Measurements from ENCODE around the gene SDCBP2. TPM values are rescaled to one million over a fixed set of nuclear protein-coding genes. Genes with fewer than 3 reads are reported as not detected.
A peak's percentile ranks its signal among the peaks of the same experiment; 100 is the strongest.

SDCBP2 gene
- polyA plus RNA-seq, 3 donors, result 2.2 to 2.4 (median 2.2) TPM

DNA sequence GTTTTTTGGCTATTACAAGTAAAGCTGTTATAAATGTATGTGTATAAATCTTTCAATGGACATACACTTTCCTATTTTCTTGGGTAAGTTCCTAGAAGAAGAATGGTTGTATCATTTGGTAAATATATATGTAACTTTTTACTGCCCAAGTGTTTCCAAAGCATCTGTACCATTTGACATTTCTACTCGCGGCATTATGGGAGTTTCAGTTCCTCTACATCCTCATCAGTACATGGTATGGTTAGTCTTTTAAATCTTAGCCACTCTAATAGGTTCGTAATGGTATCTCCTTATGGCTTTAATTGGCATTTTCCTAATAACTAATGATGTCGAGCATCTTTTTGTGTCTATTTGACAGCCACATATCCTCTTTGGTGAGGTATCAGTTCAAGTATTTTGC lies 49.9 kb downstream of the SDCBP2 start:
- DNase-seq (ENCODE audit: low read depth in 3 of 3, low spot score in 2 of 3), result no peak

DNA sequence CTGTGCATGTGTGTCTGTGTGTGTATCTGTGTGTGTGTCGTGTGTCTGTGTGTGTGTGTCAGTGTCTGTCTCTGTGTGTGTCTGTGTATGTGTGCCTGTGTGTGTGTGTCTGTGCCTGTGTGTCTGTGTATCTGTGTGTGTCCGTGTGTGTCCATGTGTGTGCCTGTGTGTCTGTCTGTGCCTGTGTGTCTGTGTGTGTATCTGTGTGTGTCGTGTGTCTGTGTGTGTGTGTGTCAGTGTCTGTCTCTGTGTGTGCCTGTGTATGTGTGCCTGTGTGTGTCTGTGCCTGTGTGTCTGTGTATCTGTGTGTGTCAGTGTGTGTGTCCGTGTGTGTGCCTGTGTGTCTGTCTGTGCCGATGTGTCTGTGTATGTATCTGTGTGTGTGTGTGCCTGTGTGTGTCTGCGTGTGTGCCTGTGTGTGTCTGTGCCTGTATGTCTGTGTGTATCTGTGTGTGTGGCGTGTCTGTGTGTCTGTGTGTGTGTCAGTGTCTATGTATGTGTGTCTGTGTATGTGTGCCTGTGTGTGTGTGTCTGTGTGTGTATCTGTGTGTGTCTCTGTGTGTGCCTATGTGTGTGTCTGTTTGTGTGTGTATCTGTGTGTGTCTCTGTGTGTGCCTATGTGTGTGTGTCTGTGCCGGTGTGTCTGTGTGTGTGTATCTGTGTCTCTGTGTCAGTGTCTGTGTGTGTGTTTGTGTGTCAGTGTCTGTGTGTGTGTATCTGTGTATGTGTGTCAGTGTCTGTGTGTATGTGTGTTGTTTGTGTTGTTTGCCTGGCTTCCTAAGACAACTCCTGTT lies 51.2 kb downstream of the SDCBP2 start:
- no peak for DNase-seq (ENCODE audit: low read depth in 3 of 3, low spot score in 2 of 3)

DNA sequence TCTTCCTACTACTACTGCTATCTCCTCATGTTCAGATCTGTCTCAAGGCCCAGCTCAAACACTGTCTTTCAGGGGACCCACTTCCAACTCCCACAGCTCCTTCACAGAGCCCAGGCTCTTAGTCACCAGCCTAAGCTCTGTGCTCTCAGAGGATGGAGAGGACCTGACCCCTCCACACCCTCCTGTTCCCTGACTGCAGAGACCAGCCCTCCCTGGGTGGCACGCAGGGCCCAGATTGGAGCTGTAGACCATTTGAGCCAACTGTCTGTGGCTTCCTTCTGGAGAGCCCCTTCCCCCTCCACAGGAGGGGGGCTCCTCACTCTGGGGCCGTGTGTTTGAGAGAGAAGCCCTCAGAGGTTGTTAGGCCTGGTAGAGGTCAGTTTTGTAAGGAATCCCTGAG lies 53.0 kb downstream of the SDCBP2 start:
- DNase-seq (ENCODE audit: low read depth in 3 of 3, low spot score in 2 of 3), result no peak

DNA sequence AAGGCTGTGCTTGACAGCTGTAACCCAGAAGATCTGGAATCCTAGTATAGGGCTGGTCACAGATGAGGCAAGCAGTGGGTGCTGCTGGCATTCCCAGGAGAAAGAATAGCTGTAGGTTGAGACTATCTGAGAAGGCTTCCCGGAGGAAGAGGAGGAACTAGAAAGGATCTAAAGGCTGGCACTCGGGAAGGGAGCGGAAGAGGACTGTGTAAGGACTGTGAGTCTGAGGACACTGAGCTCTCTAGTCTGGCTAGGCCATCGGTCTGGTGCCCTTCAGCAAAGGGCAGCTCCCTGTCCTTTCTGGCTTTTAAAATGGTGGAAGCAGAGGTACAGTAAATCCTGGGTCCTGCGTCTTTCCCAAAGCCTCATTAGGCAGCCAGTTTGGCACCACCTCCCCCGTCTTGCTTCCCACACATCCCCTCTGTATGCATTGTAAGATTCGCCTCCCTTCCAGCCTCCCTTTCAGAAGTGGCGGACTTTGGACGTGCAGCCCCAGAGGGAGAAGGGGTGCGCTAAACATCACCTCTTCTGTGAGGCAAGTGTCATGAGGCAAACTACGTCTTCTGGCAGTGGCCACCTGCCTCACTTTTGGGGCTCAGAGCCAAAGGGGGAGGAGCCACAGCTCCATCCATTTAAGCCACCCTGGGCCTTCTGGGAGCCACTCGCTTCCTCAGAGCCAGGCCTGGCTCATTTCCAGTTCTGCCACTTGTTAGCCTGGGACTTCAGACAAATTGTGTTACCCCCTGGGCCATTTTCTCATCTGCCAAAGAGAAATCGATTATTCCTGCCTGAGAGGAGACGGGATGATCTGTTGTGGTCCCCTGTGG lies 54.2 kb downstream of the SDCBP2 start:
- DNase-seq (ENCODE audit: low read depth in 3 of 3, low spot score in 2 of 3), result no peak

DNA sequence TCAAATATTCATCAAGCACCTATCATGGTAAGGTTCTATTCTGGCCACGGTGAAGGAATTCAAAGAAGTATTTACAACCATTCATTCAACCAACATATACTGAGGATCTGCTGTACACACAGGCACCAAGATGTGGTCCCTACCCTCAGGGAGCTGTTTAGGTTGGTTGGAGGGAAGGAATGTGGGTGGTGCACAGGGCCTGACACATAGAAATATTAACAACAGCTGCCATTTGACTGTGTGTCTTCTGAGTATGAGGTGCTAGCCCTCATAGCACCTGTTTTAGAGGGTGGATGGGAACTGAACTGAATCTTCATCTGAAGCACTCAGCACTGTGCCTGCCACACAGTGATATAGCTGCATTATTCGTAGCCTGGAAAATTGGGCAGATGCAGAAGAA lies 55.6 kb downstream of the SDCBP2 start:
- no peak for DNase-seq (ENCODE audit: low read depth in 3 of 3, low spot score in 2 of 3)

DNA sequence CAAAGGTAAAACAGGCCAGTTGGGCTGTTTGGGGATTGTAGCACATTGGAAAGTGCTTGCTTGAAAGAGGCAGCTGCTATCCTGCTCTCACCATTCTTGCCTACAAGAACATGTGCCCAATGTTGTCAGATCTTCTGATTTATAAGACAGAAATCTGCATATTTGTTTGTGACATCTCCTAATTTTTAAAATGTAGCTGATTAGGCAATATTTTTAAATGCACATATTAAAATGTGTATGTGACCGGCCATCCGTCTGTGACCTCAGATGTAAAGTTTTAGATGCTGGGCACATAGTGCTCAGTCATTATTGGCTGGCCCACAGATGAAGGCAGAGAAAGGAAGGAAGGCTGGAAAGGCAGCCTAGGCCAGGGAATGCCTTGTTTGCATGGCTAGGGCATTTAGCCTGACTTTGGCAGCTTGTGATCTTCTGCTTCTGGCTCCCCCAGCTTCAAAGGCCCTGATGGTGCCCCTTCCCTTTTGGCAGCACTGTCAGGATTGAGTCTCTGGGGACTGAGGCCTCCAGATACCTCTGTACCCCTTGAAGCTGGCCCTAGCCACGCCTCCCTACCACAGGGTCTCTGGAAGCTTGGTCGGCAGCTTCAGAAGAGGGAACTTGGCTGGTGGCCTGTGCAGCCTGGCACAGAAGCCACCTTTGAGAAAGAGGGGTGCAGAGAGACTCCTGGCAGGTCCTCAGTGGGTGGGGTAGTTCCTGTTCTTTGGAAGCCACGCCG lies 56.4 kb downstream of the SDCBP2 start:
- DNase-seq (ENCODE audit: low read depth in 3 of 3, low spot score in 2 of 3), result no peak

DNA sequence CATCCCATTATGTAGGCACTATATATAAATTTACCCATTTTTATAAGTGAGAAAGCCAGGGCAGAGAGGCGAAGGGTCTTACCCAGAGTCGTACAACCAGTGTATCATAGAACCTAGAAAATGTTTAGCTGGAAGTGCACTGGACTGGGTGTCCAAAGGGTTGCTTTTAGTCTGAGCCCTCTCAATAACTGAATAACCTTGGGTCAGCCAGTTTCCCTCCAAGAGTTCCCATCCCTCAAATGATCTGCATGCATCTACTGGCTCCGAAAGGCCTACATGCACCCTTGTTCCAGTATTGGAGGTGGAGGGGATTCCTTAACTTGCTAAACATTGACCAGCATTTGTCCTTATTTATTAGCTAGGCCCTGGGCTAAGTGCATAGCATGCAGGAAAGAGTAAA lies 59.1 kb downstream of the SDCBP2 start:
- DNase-seq (ENCODE audit: low read depth in 3 of 3, low spot score in 2 of 3), result no peak

DNA sequence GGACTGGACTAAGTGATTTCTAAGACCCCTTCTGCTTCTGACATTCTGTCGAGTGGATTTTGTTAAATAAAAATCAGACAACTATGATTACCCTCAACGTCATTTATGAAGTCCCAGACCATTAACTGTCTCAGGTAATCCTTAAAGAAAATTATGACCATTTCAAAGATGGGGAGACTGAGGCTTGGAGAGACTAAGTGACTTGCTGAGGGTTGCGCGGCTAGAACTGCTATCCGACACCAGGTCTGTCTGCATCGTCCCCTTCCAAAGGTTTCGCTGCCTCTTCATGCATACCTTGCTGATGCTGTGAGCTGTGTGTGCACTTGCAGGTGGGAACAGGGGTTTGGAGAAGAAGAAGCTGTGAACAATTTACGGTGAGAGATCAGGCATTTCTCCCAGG lies 59.7 kb downstream of the SDCBP2 start:
- no peak for DNase-seq (ENCODE audit: low read depth in 3 of 3, low spot score in 2 of 3)

DNA sequence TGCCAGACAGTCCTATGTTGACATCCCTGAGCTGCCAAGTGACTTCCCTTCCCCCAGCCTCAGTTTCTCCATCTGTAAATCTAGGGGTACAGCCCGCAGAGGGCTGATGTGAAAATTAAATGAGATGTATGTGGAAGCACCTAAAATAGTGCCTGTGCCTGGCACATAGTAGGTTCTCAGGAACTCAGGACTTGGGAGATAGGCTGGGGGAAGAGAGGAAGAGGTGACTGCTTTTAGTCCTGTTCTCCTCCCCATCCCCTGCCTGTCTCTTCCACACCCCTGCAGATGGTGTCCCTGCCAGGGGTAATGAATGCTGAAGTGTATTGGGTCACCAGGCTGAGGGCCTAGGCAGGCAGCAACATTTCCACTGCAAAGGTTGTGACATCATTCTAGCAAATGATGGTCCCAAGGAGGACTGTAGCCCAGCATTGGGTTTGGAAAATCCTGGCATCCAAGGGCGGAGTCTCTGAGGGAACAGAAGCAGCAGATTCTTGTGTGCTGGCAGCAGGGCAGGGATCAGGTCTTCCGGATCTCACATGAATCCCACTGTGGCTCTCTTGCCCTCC lies 61.0 kb downstream of the SDCBP2 start:
- DNase-seq (ENCODE audit: low read depth in 3 of 3, low spot score in 2 of 3), result no peak

DNA sequence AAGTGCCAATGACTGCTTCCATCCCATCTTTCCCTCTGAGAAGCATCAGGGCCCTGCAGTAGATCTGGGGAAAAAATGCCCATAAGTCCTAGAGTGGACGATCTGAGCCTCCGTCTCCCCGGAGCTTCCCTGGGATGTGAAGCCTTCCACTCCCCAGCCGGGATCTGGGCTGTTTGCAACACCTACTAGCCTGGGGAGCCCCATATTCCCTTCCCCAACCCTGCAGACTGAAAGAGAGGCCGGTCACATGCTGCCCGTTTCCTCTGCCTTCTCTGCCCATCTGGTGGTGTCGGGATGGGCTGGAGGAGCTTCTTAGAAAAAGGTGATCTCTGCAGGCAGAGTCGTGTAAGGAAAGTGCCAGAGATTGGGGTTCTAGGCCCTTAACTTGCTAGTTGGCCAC lies 61.8 kb downstream of the SDCBP2 start:
- no peak for DNase-seq (ENCODE audit: low read depth in 3 of 3, low spot score in 2 of 3)

DNA sequence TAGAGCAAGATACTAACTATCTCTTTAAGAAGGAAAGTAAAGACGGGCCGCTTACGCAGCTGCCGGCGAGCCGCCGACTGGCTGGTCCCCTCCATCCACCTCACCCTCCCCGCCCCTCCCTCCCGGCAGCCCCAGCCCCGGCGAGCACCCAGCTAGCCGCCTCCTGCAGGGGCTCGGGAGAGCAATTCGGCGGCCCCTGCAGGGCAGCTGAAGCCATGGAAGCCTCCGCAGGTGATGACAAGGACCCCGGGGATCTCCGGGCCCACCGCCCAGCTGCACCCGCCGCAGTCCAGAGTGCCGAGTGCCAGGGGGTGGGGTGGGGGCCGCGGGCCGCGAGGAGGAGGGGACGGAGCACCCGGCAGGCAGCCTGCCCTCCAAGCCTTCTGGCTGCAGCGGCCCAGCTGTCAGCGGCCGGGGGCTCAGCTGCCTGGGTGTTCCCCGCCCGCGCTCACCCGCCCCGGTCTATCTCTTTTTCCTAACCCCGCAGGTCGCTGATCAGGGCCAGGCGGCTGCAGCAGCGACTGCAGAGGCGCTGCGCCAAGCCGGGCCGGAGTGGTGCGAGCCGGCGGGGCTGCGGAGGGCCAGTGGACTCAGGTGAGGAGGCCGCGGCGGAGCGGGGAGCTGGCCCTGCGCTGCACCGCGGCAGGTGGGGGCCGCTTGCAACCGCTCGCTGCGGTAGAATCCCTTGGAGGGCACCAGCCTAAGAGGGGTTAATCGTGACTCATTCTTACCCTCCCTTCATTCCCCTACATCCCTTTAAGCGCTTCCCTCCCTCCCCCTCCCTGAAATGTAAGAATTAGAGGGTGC lies 62.6 kb downstream of the SDCBP2 start, which contains the start of gene SNPH:
Gene SNPH, plus strand, starts transcription at position 128 of the 807 bp plus-strand sequence. CDS start 29,946 bp downstream, outside the sequence.
- DNase-seq (ENCODE audit: low read depth in 3 of 3, low spot score in 2 of 3), result peak in 2 of 3 donors; percentile 24 to 27

DNA sequence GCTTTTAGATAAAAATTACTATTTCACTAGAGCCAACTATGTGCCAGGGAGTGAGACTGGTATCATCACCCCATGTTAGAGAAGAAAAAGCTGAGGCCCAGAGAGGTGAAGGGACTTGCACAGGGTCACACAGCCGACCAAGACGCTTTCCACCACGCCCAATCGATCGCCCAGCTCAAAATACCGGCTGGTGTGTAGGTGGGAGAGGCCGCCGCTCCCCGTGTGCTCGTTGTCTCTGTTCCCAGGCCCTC lies 63.1 kb downstream of the SDCBP2 start:
- DNase-seq (ENCODE audit: low read depth in 3 of 3, low spot score in 2 of 3), result no peak

DNA sequence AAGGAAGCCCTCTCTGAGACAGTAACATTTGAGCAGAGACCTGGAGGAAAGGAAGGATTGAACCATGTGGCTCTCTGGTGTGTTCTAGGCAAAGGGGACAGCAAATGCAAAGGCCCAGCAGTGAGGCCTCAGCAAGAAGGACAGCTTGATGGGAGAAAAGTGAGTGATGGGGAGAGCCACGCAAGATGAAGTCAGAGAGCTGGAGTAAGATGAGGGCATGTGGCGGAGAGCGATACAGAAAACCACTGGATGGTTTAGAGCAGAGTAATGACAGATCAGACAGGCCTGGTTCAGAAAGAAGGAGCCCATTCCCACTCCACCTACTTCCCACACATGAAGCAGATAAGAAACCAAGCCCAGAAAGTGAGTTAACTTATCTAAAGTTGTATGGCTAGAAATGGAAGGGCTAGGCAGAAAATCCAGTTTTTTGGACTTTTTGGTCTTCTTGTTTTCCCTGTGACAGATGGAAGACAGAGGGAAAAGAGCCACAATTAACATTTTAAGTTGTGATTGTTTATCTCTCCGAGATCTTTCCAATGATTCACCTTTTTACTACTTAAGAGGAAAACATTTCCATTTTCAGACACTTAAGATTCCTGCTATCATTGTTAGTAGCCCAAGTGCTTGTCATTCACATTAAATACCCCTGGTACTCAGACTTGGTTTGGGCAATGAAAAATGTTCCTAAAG lies 63.6 kb downstream of the SDCBP2 start:
- DNase-seq (ENCODE audit: low read depth in 3 of 3, low spot score in 2 of 3), result no peak

DNA sequence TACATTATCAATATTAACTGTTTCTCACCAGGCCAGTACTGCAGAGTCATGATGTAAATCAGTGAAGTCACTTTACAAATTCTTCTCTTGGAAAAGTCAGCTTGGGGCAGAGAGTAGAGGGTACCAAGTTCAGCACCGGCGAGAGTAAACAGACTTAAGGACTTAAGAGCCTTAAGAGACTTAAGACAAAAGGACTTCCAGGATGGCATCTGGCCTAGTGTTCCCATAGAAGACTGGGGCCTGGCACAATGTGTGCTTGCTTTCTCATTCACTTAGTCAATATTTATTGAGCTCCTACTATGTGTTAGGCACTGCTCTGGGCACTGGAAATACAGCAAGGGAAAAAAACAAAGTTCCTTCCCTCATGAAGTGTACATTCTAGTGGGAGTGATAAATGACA lies 64.2 kb downstream of the SDCBP2 start:
- DNase-seq (ENCODE audit: low read depth in 3 of 3, low spot score in 2 of 3), result no peak

DNA sequence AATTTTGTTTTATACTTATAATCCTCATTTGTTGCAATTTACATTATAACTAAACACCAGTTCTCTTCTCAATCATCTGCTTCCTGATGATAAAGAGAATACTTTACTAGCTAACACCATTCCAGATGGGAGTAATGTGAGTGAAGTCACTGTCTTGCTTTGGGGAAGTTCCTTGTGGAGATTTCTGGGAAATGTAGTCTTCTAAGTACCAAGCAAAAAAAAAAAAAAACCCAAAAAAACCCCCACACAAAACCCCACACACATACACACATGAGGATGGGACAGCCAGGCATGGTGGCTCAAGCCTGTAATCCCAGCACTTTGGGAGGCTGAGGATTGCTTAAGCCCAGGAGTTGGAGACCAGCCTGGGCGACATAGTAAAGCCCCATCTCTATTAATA lies 65.1 kb downstream of the SDCBP2 start:
- no peak for DNase-seq (ENCODE audit: low read depth in 3 of 3, low spot score in 2 of 3)

Other genes with a start within 250 kb of the SDCBP2 start
- gene PSMF1, start 210.5 kb downstream of the SDCBP2 start, polyA plus RNA-seq (ENCODE audit: insufficient read length in 3 of 3), result 100 to 1,000 TPM; 117 to 136 (median 119) TPM
- 1 to 10 TPM; 2.0 to 2.6 (median 2.1) TPM for gene TMEM74B, start 144.2 kb downstream of the SDCBP2 start, polyA plus RNA-seq (ENCODE audit: insufficient read length in 3 of 3)
- gene C20orf202, start 125.7 kb downstream of the SDCBP2 start, polyA plus RNA-seq (ENCODE audit: insufficient read length in 3 of 3), result under 1 TPM; 0.37 to 0.58 (median 0.49) TPM
- gene RAD21L1, start 103.1 kb downstream of the SDCBP2 start, polyA plus RNA-seq (ENCODE audit: insufficient read length in 3 of 3), result not detected
- 1 to 10 TPM; 1.8 to 3.1 (median 2.2) TPM for gene SNPH, start 62.8 kb downstream of the SDCBP2 start, polyA plus RNA-seq (ENCODE audit: insufficient read length in 3 of 3)
- 100 to 1,000 TPM; 388 to 407 (median 406) TPM for gene FKBP1A, start 63.9 kb upstream of the SDCBP2 start, polyA plus RNA-seq (ENCODE audit: insufficient read length in 3 of 3)
- 100 to 1,000 TPM in 2 of 3 donors, 10 to 100 TPM in 1; 97.5 to 107 (median 100) TPM for gene NSFL1C, start 137.7 kb upstream of the SDCBP2 start, polyA plus RNA-seq (ENCODE audit: insufficient read length in 3 of 3)
- gene SIRPB2, start 162.3 kb upstream of the SDCBP2 start, polyA plus RNA-seq (ENCODE audit: insufficient read length in 3 of 3), result under 1 TPM; 0.31 to 0.49 (median 0.32) TPM
- not detected for gene SIRPD, start 228.6 kb upstream of the SDCBP2 start, polyA plus RNA-seq (ENCODE audit: insufficient read length in 3 of 3)